Mucosa of descending colon (tissue), 3 donors: ENCODE measurements around the gene KRTAP9-8. TPM values are rescaled to one million over a fixed set of nuclear protein-coding genes. Genes with fewer than 3 reads are reported as not detected.
"Not testable (repeated sequence)": the region's sequence is repeated elsewhere in the genome, so short reads cannot be mapped to it uniquely, and the experiment has no call there.

Experiments used
- ATAC-seq: fragments of 200-7000 bp; cut with Tn5 transposase; one replicate; pipeline ENCODE4 v1.9.1; 2020; ENCODE audit warnings: mild to moderate bottlenecking, moderate library complexity
- DNase-seq, 3 donors: peaks; one replicate each; pipeline ENCODE4 v3.0.0-alpha.2; 2020
- H3K36me3 ChIP-seq: fragments of 200-600 bp; one replicate; pipeline ENCODE4 v1.8.0; 2021; ENCODE audit warnings: low read depth, mild to moderate bottlenecking
- H3K4me1 ChIP-seq: fragments of 200-600 bp; one replicate; pipeline ENCODE4 v1.8.0; 2021; ENCODE audit warnings: low read depth, mild to moderate bottlenecking
- H3K4me3 ChIP-seq: fragments of 200-600 bp; one replicate; pipeline ENCODE4 v1.8.0; 2021; ENCODE audit warnings: mild to moderate bottlenecking
- H3K9me3 ChIP-seq: fragments of 200-600 bp; one replicate; pipeline ENCODE4 v1.8.0; 2021; ENCODE audit warnings: mild to moderate bottlenecking
- intact Hi-C, 2 donors: fragments of 100-400 bp; cut with DNase I in 1 of 2; cut with micrococcal nuclease in 1 of 2; formaldehyde crosslinking; loops; one replicate each; pipeline versions ENCODE4 v1.11.0 to v1.11.1; 2022; cut with DNase I, micrococcal nuclease
- total RNA-seq, 3 donors: library from RNA; stranded (reverse); fragmentation: NEBNext Ultra II Directional in 2 of 3; extraction: Animal tissue kit (Norgen Biotek cat#: 25700) in 2 of 3; gene quantifications; one replicate each; pipeline versions ENCODE4 v1.2.1 to v1.2.4, GENCODE V29; 2021 to 2023
- TF ChIP-seq, protein P1 (sequence below): fragments of 200-600 bp; IDR thresholded peaks from one replicate; pipeline ENCODE4 v1.8.0; 2022; ENCODE audit warnings: antibody characterized with exemption, mild to moderate bottlenecking
- donor health status: DM: no; HTN: no; CAD: no; lungs with moderate emphysema.
- donor health status: DM: no; HTN: no; CAD: no.
- donor health status: DM: no; HTN: yes; CAD: no.

The KRTAP9-8 gene
- total RNA-seq, 3 donors from 2014 or later = not detected

DNA sequence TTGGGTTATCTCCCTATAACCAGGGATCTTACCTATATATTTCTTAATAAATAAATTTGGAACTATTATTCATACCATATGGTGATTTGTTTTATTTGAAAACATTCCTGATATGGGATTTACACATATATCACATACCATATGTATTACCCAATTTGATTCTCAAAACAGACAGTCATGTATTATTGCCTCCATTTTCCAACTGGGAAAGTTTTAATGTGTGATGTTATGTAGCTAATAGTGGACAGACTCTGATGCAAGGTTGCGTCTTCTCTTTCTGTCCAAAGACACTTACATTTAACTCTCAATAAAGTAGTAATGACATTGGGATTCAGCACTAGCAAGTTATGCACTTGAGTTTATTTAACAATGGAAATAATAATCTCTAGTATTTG is 18.5 kb downstream of the KRTAP9-8 start:
- intact Hi-C loops = no loop called here
- TF ChIP-seq, protein P1, sequence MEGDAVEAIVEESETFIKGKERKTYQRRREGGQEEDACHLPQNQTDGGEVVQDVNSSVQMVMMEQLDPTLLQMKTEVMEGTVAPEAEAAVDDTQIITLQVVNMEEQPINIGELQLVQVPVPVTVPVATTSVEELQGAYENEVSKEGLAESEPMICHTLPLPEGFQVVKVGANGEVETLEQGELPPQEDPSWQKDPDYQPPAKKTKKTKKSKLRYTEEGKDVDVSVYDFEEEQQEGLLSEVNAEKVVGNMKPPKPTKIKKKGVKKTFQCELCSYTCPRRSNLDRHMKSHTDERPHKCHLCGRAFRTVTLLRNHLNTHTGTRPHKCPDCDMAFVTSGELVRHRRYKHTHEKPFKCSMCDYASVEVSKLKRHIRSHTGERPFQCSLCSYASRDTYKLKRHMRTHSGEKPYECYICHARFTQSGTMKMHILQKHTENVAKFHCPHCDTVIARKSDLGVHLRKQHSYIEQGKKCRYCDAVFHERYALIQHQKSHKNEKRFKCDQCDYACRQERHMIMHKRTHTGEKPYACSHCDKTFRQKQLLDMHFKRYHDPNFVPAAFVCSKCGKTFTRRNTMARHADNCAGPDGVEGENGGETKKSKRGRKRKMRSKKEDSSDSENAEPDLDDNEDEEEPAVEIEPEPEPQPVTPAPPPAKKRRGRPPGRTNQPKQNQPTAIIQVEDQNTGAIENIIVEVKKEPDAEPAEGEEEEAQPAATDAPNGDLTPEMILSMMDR = no peak
- DNase-seq = no peak
- Histone ChIP-seq H3K9me3 (no peaks in the 10 kb centered on the region), H3K4me3 (no peak overlapping the region), H3K36me3 (no peaks in the 10 kb centered on the region), H3K4me1 (no peaks in the 10 kb centered on the region)
- ATAC-seq = no peak

DNA sequence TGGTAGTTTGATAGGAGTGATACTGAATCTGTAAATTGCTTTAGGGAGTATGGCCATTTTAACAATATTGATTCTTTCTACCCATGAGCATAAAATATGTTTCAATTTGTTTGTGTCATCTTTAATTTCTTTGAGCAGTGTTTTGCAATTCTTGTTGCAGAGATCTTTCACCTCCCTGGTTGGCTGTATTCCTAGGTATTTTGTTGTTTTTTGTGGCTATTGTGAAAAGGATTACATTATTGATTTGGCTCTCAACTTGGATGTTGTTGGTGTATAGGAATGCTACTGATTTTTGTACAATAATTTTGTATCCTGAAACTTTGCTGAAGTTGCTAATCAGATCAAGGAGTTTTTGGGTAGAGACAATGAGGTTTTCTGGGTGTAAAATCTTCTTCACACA is 20.6 kb downstream of the KRTAP9-8 start:
- intact Hi-C loops = no loop called here
- DNase-seq = no peak
- TF ChIP-seq, protein P1 = no peak

DNA sequence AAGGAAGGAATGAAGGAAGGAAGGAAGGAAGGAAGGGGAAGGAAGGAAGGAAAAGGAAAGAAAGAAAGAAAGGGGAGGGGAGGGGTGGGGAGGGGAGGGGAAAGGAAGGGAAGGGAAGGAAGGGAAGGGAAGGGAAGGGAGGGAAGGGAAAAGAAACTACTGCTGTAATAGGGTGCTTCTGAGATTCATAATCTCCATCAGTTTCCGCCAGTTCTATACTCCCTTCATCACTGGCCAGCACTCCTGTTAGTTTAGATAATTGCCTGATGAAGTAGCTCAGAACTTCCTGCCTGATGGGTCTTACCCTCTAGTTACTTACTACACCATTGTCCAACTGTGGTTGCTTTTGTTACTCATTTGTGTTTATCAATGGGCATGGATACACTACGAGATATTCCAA is 25.4 kb downstream of the KRTAP9-8 start:
- Histone ChIP-seq H3K4me1 (no peaks in the 10 kb centered on the region), H3K9me3 (no peaks in the 10 kb centered on the region), H3K4me3 (no peak overlapping the region), H3K36me3 (no peaks in the 10 kb centered on the region)
- no peak for DNase-seq
- TF ChIP-seq, protein P1 = no peak
- no peak for ATAC-seq
- intact Hi-C loops = no loop called here

More for the DNA sequence above, 20.6 kb downstream of the KRTAP9-8 start:
- Histone ChIP-seq H3K9me3 (no peaks in the 10 kb centered on the region), H3K4me1 (no peaks in the 10 kb centered on the region), H3K36me3 (no peaks in the 10 kb centered on the region), H3K4me3 (no peak overlapping the region)
- ATAC-seq = no peak

DNA sequence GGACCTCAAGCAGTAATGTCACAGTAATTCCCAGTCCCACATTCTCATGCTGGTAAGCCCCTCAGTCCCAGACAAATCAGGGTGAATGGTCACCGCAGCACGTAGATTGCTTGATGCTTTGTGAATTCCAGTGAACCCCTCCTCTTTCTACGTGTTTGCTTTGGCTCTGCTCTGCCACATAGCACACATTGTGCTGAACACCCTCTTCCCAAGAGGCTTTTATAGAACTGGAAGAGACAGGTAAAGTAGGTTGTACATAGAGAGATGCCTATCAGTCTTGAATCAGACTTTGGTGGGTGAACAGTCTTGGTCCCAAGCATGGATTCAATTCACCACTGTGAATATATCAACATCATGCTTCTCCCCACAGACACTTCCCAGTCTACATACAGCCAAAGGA is 26.8 kb downstream of the KRTAP9-8 start:
- TF ChIP-seq, protein P1 = no peak
- Histone ChIP-seq H3K36me3 (no peaks in the 10 kb centered on the region), H3K9me3 (no peaks in the 10 kb centered on the region), H3K4me3 (no peak overlapping the region), H3K4me1 (no peaks in the 10 kb centered on the region)
- no peak for DNase-seq
- ATAC-seq = no peak
- intact Hi-C loops = no loop called here

DNA sequence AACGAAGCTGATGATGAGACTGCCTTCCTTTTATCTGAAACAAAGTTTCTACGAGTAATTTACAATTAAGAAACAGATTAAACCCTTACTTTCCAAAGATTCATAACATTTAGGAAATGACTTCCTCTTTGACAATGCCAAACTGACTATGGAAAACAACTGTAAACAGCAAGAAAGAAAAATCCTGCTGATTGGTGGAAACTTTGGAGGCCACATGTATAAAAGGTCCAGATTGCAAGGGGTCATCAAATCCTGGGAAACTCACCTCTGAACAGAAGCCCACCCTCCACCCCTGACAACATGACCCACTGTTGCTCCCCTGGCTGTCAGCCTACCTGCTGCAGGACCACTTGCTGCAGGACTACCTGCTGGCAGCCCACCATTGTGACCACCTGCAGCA is 27.3 kb downstream of the KRTAP9-8 start, which contains the start of gene KRTAP9-6:
KRTAP9-6 (plus strand) TSS at position 301 of the 400 bp plus-strand sequence; CDS start at position 301, 0 bp downstream.
- no peaks in the 10 kb centered on the region for H3K4me1 ChIP-seq
- H3K4me3 ChIP-seq = no peak within 1 kb of the TSS
- no peaks in the 10 kb centered on the region for H3K36me3 ChIP-seq
- DNase-seq = no peak
- no peak for ATAC-seq
- intact Hi-C loops = no loop called here
- no peaks in the 10 kb centered on the region for H3K9me3 ChIP-seq
- TF ChIP-seq, protein P1 = no peak

DNA sequence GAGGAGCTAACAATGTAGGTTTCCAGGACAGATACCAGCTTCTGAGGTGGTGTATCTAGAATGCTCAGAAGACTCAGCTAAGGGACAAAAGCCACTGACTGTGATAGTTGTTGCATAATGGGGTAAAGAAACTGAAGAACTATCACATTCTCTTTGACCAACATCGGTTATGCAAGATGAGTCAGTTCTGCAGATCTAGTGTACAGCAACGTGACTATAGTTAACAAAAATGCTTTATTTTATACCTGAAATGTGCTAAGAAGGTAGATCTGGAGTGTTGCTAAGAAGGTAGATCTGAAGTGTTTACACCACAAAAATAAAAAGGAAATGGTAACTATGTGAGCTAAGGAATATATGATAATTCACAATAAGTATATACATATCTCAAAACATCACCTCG is 29.9 kb downstream of the KRTAP9-8 start:
- Histone ChIP-seq H3K36me3 (no peaks in the 10 kb centered on the region), H3K9me3 (no peaks in the 10 kb centered on the region), H3K4me1 (no peaks in the 10 kb centered on the region), H3K4me3 (no peak overlapping the region)
- ATAC-seq = no peak
- TF ChIP-seq, protein P1 = no peak
- DNase-seq = no peak
- intact Hi-C loops = no loop called here

DNA sequence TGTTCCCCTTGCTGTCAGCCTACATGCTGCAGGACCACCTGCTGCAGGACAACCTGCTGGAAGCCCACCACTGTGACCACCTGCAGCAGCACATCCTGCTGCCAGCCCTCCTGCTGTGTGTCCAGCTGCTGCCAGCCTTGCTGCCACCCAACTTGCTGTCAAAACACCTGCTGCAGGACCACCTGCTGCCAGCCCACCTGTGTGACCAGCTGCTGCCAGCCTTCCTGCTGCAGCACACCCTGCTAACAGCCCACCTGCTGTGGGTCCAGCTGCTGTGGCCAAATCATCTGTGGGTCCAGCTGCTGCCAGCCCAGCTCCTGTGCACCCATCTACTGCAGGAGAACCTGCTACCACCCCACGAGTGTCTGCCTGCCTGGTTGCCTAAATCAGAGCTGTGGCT is 33.5 kb downstream of the KRTAP9-8 start:
- DNase-seq, H3K4me1 ChIP-seq, H3K4me3 ChIP-seq, H3K9me3 ChIP-seq, H3K36me3 ChIP-seq, ATAC-seq, intact Hi-C loops: not testable (repeated sequence)
